Tibial nerve (tissue), 3 donors: ENCODE results near the gene PRCD.

Experiments
- POLR2A ChIP-seq, 2 donors: fragments of 450-650 bp; IDR thresholded peaks; one replicate each; pipeline ENCODE4 v1.6.1; 2017; ENCODE audit warnings: antibody characterized with exemption in 2 of 2, mild to moderate bottlenecking in 2 of 2, moderate library complexity in 2 of 2
- TF ChIP-seq, protein P1 (sequence below), 5 experiments: fragments of 200-600 bp in 3 of 5; fragments of 450-650 bp in 2 of 5; sonication (generic) in 3 of 5; IDR thresholded peaks; one replicate each; pipeline ENCODE4 v1.5.1; 2016 to 2019; ENCODE audit warnings: antibody characterized with exemption in 5 of 5, mild to moderate bottlenecking in 3 of 5, moderate library complexity in 2 of 5

DNA sequence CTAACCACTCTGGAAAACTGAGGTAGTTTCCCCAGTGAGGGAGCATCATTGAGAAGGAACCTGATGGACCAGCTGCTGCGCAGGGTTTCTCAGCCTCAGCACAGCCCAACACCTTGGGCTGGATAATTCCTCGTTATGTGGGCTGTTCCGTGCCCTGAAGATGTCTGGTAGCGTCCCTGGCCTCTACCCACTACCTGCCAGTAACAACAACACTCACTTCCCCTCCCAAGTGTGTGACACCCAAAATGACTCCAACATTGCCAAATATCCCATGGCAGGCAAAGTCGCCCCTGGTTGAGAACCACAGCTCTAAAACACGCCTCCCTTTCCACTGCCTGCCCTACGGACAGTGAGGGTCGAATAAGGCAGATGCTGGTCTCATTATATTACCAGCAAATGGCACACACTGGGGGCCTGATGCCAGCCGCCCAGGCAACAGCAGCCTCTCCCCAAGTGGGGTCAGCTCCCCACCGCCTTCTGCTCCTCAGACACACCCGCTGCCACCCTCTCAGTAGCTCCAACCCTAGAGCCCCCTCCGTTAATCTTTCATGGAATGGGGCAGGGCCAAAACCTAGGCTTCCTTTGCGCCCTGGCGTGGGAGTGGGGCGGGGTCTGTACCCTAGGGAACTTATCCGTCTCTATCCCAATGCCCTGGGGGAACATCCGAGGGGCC, 39.6 kb upstream of the PRCD start:
- TF ChIP-seq, protein P1, sequence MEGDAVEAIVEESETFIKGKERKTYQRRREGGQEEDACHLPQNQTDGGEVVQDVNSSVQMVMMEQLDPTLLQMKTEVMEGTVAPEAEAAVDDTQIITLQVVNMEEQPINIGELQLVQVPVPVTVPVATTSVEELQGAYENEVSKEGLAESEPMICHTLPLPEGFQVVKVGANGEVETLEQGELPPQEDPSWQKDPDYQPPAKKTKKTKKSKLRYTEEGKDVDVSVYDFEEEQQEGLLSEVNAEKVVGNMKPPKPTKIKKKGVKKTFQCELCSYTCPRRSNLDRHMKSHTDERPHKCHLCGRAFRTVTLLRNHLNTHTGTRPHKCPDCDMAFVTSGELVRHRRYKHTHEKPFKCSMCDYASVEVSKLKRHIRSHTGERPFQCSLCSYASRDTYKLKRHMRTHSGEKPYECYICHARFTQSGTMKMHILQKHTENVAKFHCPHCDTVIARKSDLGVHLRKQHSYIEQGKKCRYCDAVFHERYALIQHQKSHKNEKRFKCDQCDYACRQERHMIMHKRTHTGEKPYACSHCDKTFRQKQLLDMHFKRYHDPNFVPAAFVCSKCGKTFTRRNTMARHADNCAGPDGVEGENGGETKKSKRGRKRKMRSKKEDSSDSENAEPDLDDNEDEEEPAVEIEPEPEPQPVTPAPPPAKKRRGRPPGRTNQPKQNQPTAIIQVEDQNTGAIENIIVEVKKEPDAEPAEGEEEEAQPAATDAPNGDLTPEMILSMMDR (IDR thresholded peaks at IDR 0.05): no peak
- TF ChIP-seq POLR2A (IDR thresholded peaks at IDR 0.05): no peak
